HEK293 (cell line): ENCODE results near the gene ARHGEF4.

Source experiments
- CTCF ChIP-seq: fragments of 450-650 bp; formaldehyde crosslinking; IDR thresholded peaks from 2 replicates; pipeline ENCODE4 v1.5.1; 2016; ENCODE audit warnings: missing biosample characterization, missing genetic modification characterization
- MEIS1 ChIP-seq: sonication (generic); formaldehyde crosslinking; IDR thresholded peaks from 2 replicates; pipeline ENCODE4 v1.8.1; 2022; ENCODE audit warnings: missing genetic modification reagents, mild to moderate bottlenecking, borderline replicate concordance

- TF ChIP-seq MEIS1 (CRISPR knock-in tag) (no peak), CTCF (tag by site-specific recombination) (no peak)
Measured at GRCh38 chr2:131027566-131028528, 191.1 kb downstream of the ARHGEF4 start.
